ENCODE data around the gene SV2B.

The SV2B gene

DNA sequence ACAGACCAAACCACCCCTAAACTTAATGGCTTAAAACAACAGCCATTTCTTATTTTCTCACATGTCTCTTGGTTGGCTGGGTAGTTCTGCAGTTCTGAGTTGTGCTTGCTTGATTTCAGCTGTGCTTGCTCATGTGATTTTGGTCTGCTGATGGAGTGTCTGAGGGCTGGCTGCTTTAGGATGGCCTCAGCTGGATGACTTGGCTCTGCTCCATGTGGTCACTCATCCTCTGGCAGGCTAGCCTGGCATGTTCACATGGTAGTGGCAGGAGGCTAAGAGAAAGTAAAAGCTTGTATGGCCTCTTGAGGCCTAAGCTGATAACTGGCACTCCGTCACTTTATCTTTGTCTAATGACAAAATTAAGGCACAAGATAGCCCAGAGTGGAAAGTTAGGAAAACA, 4.1 kb downstream of the SV2B start:
- no peak for DNase-seq (ENCODE audit: low read depth)

DNA sequence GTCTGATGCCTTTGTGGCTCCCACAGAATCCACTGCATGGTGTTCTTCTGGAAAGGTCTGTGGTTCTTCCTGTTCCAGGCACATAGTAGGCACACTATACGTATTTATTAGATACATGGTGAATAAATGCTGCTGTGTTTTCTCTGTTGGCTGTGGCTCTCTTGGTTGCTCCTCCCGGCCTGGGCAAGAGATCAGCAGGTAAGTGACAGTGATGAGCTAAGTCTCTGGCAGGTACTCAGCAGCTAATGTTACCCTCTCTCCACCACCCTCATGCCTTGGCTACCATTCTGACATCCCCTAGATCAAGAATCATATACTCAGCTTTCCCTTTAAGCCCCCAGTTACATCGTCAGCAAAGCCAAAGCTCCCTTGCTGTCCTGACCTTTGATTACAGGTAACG, 8.4 kb downstream of the SV2B start:
- DNase-seq (ENCODE audit: low read depth) = no peak

DNA sequence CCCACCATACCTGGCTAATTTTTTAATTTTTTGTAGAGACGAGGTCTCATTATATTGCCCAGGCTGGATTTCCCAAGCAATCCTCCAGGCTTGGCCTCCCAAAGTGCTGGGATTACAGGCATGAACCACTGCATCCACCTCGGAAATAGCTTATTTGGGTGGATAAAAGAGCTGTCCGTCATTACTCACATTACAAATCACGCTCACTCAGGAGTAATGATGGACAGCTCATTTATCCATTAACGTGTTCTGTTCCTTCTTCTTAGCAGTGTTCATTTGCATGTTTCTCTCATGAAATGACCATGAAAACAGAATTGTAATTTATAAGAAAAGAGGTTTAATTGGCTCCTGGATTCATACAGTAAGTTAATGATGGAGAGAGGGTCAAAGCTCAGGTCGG, 9.8 kb downstream of the SV2B start:
- DNase-seq (ENCODE audit: low read depth) = no peak

DNA sequence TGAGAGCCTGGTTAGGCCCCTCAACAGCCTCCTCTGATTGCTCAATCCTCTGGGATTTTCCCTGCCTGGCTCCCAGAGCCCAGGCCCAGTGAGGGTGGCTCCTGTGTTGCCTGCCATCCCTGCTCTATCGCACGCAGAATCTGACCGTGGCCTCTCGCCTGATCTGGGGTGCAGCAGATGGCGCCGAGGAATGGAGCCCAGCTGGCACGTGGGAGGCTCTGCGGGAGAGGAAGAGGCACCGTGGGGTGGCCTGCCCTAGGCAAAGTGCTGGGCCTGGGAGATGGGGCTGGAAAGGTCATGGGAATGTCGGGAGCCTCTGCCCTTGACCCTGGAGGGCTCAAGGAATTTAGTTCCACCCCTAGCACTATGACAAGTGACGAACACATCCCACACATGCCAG, 10.3 kb downstream of the SV2B start:
- no peak for DNase-seq (ENCODE audit: low read depth)

DNA sequence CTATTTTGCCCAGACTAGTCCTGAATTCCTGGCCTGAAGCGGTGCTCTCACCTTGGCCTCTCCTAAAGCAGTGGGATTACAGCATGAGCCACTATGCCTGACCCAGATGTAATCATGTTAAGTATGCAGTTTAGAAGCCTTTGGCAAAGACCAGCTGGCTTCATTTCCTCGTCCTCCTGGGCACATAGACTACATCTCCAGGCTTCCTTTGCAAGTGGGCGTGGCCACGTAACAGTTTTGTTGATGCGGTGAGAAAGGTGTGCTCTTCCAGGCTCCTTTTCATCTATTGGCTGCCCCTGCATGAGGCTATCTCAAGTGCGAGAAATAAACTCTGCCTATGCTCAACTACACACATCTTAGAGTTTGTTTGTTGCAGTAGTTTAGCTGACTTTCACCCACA, 13.0 kb downstream of the SV2B start:
- no peak for DNase-seq (ENCODE audit: low read depth)

DNA sequence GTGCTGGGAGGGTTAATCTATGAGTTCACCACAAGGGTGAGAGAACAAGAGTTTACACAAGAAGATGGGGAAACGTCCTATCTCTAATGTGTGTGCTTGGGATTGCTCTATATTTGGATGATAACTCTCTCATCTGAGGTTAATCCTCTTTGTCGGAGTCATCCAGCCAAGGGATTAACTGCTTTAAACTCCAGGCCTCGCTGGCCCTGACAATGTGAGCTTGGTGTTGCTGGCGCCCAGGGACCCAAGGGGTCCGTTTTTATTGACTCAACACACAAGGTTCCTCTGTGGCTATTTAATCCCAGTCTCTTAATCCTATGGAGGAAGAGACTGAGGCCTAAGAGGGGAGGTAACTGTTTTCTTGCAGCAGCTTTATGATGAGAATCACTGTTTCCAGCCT, 14.2 kb downstream of the SV2B start:
- no peak for DNase-seq (ENCODE audit: low read depth)

DNA sequence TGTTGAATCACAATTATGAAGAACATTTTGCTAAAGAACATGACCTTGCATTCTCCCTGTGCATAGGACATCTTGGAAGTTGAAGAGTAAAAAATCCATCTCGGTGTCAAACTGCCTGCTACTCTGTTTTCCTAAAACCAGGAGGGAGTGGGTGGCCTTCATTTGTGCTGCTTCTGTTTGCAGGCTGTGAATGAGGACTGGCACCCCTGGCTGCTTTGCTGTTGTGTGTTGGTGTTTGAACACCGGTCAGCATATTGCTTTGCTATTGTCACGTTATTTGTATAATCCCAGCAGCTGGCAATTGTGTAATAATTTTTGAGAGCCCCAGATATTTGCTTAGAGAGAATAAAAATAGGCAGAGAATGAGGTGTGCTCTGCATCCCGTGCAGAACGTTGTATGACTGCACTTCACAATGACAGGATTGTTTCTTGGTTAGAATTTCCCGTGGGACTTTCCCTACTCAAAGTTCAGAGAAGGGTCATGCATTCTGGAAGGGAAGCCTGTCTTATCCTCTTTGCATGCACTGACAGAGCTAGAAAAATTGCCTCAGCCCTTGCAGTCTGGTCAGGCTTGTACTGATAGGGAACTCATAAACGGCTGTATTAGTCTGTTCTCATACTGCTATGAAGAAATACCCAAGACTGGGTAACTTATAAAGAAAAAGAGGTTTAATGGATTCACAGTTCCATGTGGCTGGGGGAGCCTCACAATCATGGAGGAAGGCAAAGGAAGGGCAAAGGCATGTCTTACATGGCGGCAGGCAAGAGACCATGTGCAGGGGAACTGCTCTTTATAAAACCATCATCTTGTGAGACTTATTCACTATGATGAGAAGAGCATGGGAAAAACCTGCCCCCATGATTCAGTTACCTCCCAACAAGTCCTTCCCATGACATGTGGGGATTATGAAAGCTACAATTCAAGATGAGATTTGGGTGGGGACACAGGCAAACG, 16.3 kb downstream of the SV2B start:
- no peak for DNase-seq (ENCODE audit: low read depth)

DNA sequence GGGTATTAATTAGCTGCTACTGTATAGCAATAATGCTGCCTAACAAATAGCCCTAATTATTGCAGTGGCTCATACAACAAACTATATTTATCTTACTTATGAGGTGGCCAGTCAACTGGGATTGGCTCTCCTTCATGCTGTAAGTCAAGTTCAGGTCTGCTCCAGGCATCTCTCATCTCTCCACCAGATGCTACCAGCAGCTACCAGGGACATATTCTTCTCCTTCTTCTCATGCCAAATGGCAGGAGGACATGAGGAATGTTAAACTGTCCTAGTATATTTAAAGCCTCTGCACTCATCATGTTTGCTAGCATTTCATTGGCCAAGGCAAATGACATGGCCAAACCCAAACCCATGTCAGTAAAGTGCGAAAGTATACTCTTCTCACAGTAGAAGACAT, 17.3 kb downstream of the SV2B start:
- no peak for DNase-seq (ENCODE audit: low read depth)

DNA sequence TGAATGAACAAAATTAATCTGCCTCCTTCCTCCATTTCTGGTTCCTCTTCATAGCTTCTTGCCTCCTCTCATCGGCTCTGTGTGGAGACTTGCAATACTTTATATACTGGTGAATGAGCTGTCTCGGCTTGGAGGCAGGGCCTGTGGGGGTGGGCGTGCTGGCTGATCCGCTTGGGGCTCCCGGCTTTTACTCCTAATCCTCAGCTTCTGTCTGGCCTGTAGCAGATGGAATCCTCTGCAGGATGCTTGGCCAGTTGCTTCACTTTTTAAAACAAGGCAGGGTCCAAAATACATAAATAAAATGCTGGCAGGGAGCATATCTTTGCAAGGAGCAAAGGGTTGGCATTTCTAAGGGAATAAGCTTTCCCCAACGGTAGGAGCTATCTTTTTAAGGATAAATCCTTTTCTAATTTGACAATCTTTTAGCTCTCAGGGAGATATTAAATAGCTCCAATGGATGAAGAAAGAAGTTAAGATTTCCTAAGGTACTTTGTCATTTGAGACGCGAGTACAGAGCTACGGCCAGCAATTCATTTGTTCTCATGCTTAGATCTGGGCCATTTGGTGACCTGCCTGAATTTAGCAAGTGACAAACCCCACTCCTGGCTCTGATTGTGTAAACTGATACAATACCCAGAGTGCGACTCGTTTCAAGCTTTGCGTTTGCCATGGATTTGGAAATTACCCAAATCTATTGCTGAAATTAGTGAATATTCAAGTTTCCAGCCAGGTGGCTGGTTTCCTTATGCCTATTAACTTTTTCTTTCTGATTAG, 18.9 kb downstream of the SV2B start:
- DNase-seq (ENCODE audit: low read depth) = no peak

DNA sequence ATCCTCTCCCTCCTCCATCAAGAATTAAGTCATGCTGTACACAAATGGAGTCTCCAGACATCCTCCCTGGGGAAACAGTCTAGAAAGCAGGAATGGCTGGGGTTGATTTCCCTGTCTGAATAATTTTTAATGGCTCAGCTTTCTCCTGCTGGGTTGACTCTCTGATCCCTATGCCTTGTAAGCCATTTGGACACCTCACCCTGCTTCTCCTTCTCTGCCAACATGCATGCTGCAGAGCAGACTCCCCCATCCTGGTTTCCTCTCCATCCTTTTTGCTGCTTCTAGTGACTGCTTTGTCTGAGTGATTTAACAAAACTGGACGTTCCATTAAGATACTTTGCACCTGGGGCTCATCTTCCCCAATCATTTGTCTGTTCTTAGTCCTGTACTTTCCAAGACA, 22.2 kb downstream of the SV2B start:
- no peak for DNase-seq (ENCODE audit: low read depth)

DNA sequence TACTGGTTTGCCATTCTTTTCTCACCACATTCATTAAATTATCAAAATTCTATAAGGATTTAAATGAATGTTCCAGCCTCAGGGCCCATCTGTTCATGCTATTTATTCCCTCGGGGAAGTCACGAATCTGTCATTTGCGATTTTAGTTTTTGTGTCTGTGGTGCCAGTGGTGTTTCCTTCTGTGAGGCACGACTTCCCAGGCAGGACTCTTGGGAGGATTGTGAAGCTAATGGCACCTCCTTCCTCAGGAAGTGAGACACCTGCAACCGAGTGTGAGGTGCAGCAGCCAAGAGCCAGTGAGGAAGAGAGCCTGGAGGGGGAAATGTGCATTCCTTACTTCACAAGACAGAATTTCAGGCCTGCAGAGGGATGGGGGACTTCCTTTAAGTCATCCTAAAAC, 24.1 kb downstream of the SV2B start:
- DNase-seq (ENCODE audit: low read depth) = no peak

DNA sequence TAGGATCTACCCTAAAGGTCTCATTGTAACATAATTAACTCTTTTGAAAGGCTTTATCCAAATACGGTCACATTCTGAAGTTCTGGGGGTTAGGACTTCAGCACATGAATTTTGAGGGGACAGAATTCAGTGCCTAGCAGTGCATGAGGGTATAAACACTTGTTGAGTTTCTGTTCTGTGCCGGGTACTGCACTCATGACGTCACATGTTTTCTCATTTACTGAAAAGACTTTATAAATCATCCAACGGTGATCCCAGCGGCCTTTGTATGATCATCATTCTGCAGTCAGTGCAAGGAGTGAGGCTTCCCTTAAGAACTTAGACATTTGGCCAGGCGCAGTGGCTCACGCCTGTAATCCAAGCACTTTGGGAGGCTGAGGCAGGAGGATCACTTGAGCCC, 25.1 kb downstream of the SV2B start:
- DNase-seq (ENCODE audit: low read depth) = no peak

DNA sequence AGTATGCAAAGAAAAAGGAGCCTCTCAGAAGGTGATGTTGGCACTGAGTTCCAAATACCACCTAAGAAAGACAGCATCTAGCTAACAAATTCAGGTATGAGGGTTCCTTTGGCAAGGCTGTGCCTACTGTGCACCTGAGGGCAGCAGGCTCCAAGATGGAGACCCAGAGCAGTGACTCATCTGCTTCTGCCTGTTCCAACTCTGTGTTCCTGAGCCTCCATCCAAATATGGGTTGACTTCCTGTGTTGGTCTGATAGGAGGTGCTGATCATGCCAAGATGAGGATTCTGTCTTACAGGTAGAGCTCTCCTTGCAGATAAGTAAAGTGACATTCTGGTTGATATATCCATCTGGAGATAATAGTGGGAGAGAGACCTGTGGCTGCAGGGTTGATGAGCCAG, 26.0 kb downstream of the SV2B start:
- DNase-seq (ENCODE audit: low read depth) = no peak

DNA sequence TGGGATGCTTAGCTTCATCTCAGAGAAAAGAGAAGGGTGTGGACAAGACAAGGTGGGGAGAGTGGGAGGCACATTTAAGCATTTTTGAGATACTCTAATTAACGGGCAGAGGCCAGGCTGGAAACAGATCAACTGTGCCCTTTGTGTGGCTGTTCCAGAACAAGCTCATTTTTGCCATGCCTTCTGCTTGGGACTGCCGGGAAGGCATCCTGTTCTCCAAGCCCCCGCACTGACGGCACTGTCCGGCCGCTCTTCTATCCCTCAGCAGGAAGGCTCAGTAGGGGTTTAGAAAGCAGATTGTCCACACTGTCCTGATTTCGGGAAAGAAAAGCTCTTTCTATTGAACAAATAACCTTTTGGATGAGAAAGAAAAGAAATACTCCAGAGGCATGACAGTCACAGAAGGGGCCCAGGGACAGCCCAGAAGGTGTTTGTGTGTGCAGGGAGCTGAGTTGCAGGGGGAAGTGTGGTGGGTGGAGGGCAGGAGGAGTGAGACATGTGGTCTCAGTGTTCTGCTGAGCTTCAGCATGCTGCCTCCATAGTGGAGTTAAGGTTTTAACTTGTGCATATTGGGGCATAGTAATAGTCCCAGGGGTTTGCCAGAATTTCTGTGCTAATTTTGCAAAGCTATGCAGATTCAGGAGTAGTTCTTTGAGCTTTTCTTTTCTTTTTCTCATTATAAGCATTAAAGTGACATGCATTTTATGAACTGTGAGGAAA, 27.3 kb downstream of the SV2B start:
- DNase-seq (ENCODE audit: low read depth) = no peak

DNA sequence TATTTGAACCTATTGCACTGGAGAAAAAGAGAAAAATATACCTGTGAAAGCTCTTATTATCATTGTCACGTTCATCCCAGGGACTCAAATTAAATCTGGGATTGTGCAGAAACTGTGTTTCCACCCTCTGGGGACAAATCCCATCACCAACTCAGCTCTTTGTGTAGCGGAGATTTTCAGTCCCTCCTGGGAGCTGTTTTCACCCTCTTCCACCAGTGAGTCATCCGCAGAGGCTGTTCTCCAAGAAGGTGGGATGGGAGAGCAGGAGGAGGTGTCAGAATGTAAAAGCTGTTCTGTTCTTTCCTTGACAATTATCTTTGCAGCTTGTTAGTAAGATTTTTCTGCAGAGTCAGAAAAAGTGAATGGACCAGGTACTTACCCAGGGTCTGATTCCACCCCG, 28.0 kb downstream of the SV2B start:
- DNase-seq (ENCODE audit: low read depth) = no peak

DNA sequence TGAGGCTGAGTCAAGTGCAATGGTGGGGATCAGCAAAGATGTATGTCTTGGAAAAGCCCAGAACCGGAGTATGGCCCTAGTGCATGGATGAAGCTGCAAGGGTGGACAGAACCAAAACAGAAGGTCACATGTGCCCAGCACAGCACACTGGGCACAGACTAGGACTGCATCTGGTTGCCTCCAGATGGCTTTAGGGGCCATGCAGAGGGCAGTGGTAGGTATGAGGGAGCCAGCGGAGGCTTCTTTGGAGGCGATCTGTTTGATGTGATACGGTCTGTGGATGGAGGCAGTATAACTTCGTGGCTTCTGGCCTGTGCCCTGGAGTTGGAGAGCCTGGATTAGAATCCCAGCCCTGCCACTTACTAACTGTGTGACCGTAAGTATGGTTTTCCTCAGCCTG, 29.4 kb downstream of the SV2B start:
- DNase-seq (ENCODE audit: low read depth) = no peak

DNA sequence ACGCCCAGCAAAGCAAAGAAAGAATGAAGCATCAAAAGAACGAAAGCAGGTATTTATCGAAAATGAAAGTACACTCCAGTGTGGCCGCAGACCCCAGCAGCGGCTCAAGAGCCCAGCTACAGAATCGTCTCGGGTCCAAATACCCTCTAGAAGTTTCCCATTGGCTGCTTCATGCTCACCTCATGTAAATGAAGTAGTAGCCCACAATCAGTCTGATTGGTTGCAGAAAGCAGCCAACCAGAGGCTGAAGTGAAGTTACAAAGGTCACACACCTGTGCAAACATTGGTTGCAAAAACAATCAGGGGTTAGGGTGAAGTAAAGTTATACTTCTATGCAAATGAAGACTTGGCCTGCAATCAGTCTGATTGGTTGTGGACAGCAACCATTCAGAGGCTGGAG, 32.0 kb downstream of the SV2B start:
- DNase-seq (ENCODE audit: low read depth) = no peak

DNA sequence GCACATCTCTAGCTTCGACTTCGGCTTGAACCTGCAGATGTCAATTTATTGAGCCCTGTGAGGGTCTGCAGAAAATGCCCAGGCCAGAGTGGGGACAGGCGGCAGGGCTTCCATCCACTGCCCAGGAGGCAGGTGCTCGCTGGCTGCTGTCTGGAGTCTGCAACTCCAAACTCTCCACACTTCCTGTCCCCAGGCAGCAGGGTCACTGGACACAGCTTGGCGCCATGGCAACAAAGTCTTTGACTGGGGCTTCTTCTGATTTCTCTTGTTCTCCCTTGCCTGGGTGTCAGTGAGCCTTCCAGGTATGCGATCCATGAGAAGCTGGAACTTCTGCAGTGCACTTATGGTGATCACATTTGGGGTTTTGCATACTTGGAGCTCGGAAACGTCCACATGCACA, 33.5 kb downstream of the SV2B start:
- no peak for DNase-seq (ENCODE audit: low read depth)

DNA sequence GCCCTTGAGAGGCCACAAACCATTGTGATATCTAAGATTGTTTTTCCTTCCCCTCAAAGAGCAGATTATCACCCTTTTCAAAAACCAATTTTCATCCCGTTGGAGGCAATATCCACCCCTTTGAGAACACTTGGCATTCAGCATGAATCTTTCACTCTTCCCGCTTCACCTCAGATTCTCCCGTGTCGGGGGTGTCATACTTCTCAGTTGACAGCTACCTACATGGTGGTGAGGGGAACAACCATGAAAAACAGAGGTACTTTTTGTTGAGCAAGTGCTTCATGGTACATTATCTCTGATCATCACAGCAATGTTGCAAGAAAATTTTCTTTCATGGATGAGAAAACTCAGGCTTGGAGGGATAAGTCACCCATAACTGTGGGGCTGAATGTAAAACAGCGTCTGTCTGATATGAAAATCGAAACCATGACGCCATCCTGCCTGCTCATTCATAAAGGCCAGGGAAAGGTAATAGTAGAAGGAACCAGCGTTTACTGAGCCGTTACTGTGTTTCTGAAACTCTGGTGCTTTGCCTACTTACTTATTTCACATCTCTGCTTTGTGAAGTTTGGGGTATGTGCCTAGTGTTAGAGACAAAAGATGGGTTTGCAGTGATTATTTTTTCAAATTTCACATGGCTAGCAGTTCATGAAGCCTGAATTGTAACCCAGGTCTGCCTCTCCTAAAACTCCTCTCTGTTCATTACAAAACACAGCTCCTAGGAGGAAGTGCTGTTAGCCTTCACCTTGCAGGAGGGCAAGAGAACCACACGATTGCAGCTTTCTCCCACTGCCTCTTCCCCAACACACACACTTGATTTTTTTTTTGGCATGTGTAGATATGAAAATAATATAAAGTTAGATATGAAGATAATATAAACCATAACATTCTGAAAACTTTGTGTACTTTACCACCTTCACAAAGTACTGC, 35.4 kb downstream of the SV2B start:
- DNase-seq (ENCODE audit: low read depth) = no peak

DNA sequence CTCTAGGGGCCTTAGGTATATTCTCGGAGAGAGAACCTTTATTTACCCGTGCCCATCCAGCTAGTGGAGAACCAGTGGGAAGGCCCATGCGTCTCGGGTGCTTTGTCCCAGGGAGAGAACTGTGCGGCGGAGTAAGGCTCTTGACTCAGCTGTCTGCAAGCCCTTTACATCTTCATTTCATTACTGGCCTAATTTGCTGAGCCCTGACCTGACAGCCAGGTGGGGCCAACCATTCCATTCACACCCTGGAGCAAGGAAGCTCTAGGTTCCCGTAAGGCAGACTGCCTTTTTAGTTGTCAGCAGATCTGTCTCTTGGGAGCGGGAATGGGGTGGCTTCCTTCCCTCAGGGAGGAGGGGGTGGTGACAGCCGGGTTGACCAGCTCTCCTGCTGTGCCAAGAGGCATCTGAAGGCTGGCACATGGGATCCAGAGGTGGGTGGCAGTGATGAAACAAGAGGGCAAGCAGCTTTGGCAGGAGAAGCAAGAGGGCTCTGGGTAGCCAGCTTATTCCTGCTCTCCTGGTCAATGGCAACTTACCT, 36.4 kb downstream of the SV2B start:
- DNase-seq (ENCODE audit: low read depth) = no peak

DNA sequence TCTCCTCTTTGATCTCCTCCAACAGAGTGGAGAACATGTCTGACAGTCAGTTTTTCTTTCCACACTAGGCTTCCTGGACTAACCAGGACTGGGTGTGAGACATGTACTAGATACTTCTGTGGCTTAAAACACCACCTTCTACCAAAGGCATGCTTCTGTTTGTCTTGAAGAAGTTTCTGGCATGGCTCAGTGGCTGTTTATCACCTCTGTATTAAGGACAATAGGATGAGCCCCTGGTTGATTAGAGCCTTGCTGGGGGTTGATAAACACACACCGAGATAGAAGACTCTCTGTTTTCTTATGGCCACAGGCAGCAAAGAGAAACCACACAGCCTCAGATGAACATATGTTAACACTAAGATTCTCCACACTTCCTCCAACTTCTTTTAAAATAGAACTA, 40.5 kb downstream of the SV2B start:
- no peak for DNase-seq (ENCODE audit: low read depth)
